ENCODE data around the gene ACCSL.

ACCSL gene

GRCh38 chr11:44034639-44035038, 13.1 kb upstream of the ACCSL start:
- TF ChIP-seq, protein P1, sequence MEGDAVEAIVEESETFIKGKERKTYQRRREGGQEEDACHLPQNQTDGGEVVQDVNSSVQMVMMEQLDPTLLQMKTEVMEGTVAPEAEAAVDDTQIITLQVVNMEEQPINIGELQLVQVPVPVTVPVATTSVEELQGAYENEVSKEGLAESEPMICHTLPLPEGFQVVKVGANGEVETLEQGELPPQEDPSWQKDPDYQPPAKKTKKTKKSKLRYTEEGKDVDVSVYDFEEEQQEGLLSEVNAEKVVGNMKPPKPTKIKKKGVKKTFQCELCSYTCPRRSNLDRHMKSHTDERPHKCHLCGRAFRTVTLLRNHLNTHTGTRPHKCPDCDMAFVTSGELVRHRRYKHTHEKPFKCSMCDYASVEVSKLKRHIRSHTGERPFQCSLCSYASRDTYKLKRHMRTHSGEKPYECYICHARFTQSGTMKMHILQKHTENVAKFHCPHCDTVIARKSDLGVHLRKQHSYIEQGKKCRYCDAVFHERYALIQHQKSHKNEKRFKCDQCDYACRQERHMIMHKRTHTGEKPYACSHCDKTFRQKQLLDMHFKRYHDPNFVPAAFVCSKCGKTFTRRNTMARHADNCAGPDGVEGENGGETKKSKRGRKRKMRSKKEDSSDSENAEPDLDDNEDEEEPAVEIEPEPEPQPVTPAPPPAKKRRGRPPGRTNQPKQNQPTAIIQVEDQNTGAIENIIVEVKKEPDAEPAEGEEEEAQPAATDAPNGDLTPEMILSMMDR (conservative IDR thresholded peaks at IDR 0.05; ENCODE audit: low read length): no peak
- H3K4me3 ChIP-seq (ENCODE audit: low read length): no peak overlapping the region
- DNase-seq (ENCODE audit: low read depth): no peak

- DNase-seq (ENCODE audit: low read depth): peak; percentile 87
- TF ChIP-seq, protein P1 (conservative IDR thresholded peaks at IDR 0.05; ENCODE audit: low read length): peak; percentile 93
- no peak overlapping the region for H3K4me3 ChIP-seq (ENCODE audit: low read length)
Measured at GRCh38 chr11:44036811-44037657, 10.7 kb upstream of the ACCSL start.

DNA sequence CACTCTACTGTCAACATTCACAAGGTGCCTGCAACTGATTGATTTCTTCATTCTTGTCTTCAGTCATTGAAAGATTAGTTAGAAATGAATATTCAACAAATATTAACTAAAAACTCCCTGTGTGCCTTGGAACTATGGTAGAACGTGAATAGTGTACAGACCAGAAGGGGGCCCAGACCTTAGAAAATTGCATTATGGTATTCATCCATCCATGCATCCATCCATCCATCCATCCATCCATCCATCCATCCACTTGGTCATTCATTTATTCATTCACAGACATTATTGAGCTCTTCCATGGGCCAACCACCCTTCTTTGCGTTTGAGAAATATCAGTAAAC, 10.2 kb upstream of the ACCSL start:
- TF ChIP-seq, protein P1 (conservative IDR thresholded peaks at IDR 0.05; ENCODE audit: low read length): no peak
- DNase-seq (ENCODE audit: low read depth): no peak
- H3K4me3 ChIP-seq (ENCODE audit: low read length): no peak overlapping the region

- no peak overlapping the region for H3K4me3 ChIP-seq (ENCODE audit: low read length)
- TF ChIP-seq, protein P1 (conservative IDR thresholded peaks at IDR 0.05; ENCODE audit: low read length): no peak
- DNase-seq (ENCODE audit: low read depth): no peak
Measured at GRCh38 chr11:44043157-44043556, 4.6 kb upstream of the ACCSL start.

DNA sequence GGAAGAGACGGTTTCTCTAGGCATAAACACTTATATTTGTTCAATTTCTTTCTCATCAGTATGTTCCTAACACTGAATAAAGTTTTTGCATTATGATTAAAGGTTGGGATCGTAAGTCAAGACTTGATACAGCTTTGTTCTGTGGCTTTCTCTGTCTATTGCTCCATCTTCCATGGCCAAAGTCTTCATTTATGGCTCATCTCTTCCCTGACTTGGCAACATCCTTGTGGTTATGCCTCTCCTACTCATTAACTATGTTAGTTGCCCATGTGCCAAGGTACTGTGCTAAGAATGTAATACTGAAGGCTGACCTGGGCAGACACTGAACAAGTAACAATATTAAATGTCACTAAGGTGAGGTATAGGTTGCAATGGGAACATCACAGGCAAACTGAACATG, 1.6 kb upstream of the ACCSL start:
- no peak for DNase-seq (ENCODE audit: low read depth)
- TF ChIP-seq, protein P1 (conservative IDR thresholded peaks at IDR 0.05; ENCODE audit: low read length): no peak
- no peak overlapping the region for H3K4me3 ChIP-seq (ENCODE audit: low read length)

DNA sequence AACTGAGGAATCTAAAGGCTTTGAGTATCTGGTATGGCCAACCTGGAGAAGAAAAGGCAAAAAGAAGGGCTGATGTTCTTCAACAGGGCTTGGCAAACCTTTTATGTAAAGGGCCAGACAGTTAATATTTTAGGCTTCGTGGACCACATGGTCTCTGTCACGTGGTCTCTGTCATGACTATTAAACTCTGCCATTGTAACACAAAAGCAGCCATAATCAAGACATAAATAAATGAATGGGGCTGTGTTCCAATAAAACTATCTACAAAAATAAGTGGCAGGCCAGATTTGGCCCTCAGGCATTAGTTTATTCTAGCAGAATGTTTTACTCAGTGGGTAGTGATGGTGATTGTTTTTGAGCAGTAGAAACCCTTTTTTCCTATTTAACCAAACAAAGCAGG, 483 bp upstream of the ACCSL start:
- DNase-seq (ENCODE audit: low read depth): no peak
- TF ChIP-seq, protein P1 (conservative IDR thresholded peaks at IDR 0.05; ENCODE audit: low read length): no peak
- no peak overlapping the region for H3K4me3 ChIP-seq (ENCODE audit: low read length)

GRCh38 chr11:44049832-44050231, 2.1 kb downstream of the ACCSL start:
- DNase-seq (ENCODE audit: low read depth): no peak
- no peak overlapping the region for H3K4me3 ChIP-seq (ENCODE audit: low read length)
- TF ChIP-seq, protein P1 (conservative IDR thresholded peaks at IDR 0.05; ENCODE audit: low read length): no peak

Data from AG10803 (cell line).